ENCODE data around the gene C14orf93.

C14orf93 gene

GRCh38 chr14:23044840-23045239, 34.9 kb upstream of the C14orf93 start:
- no peak for DNase-seq

DNA sequence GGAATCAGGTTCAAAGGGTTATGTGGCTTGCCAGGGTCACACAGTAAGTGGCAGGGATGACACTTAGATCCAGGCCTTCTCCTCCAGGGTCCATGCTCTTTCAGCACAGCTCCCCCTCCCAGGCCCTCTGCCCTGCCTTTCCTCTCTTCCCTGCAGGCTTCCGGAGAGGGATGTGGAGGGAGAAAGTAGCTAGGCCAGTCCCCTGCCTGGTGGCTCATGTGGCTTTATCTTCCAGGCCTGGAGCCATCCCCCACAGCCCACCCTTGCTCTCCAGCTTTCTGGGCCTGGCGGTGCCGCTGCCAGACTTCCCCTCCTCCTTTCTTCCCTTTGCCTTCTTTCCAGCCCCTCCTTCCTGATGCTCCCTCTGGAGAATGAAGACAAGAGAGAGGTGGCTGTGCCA, 33.8 kb upstream of the C14orf93 start:
- DNase-seq: peak; percentile 37

- DNase-seq: no peak
Measured at GRCh38 chr14:23043145-23043544, 33.2 kb upstream of the C14orf93 start.

DNA sequence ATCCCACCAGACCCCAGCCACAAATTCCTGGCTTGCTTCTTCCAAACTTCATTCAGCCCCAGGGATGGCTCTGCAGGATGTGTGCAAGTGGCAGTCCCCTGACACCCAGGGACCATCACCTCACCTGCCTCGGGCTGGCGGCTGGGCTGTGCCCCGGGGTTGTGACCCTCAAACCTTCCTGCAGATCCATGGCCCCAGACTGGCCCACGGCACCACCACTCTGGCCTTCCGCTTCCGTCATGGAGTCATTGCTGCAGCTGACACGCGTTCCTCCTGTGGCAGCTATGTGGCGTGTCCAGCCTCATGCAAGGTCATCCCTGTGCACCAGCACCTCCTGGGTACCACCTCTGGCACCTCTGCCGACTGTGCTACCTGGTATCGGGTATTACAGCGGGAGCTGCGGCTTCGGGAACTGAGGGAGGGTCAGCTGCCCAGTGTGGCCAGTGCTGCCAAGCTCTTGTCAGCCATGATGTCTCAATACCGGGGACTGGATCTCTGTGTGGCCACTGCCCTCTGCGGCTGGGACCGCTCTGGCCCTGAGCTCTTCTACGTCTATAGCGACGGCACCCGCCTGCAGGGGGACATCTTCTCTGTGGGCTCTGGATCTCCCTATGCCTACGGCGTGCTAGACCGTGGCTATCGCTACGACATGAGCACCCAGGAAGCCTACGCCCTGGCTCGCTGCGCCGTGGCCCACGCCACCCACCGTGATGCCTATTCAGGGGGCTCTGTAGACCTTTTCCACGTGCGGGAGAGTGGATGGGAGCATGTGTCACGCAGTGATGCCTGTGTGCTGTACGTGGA, 32.4 kb upstream of the C14orf93 start, which contains the start of gene PSMB11:
PSMB11 (plus strand) TSS at position 51 of the 804 bp plus-strand sequence; CDS start at position 65, 14 bp downstream.
- DNase-seq: no peak

DNA sequence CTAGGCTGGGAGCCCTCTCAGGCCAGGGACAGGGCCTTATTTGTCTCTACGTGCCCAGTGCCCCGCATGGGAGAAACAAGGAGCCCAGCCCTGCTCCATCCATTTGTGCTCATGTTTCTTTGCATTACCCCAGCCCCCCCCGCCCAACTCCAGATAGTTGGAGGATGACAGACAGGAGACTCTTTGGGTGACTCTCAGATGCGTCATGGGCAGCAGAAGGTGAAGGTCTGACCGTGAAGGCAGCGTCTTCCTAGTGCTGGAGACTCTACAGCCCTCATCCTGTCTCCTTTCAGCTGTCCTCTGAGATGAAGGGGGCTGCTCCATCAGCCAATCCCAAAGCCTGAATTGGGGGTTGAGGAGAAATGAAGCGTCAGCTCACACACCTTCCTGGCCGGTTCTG, 31.8 kb upstream of the C14orf93 start:
- DNase-seq: no peak

DNA sequence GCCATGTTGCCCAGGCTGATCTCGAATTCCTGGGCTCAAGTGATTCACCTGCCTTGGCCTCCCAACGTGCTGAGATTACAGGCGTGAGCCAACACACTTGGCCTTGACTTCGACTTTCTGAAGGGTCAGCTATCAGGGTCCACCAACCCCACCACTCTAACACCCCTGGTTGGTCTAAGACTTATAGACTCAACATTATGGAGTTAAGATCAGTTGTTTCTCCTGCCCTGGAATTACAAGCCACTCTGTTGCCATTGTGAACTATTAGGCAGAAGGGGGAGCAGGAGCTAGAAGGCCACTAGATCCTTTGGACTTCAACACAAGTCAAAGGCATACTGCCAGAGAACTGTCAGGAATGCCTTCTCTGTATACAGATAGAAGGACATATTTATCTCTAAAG, 30.2 kb upstream of the C14orf93 start:
- DNase-seq: no peak

- DNase-seq: no peak
Measured at GRCh38 chr14:23035303-23036144, 25.6 kb upstream of the C14orf93 start.

GRCh38 chr14:23034498-23035302, 24.8 kb upstream of the C14orf93 start, which contains the start of gene PSMB5:
Gene PSMB5 (minus strand): TSS chr14:23034900. CDS start chr14:23034881, 19 bp downstream.
- peak; percentile 97 for DNase-seq

- no peak for DNase-seq
Measured at GRCh38 chr14:23033801-23034497, 24.0 kb upstream of the C14orf93 start.

GRCh38 chr14:23033251-23033727, 23.3 kb upstream of the C14orf93 start:
- no peak for DNase-seq

DNA sequence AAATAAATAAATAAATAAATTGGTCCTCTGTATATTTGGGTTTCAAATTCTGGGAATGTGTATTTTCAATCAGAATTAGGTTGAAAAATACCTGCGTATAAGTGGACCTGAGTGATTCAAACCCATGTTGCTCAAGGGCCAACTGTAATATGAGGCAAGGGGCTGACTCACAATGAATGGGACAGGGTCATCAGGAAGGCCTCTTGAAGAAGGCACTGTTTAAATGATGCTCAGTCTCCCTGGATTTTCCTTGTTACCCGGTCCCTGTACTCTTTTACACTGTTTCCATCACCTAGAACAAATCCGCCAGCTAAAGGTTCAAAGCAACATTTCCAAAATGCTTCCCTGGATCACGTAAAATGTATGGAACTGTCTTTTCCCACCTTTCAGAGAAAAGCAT, 21.0 kb upstream of the C14orf93 start:
- no peak for DNase-seq

- DNase-seq: no peak
Measured at GRCh38 chr14:23028799-23029198, 18.9 kb upstream of the C14orf93 start.

GRCh38 chr14:23025151-23025814, 15.3 kb upstream of the C14orf93 start:
- peak; percentile 46 for DNase-seq

GRCh38 chr14:23024612-23025075, 14.7 kb upstream of the C14orf93 start:
- peak; percentile 52 for DNase-seq

DNA sequence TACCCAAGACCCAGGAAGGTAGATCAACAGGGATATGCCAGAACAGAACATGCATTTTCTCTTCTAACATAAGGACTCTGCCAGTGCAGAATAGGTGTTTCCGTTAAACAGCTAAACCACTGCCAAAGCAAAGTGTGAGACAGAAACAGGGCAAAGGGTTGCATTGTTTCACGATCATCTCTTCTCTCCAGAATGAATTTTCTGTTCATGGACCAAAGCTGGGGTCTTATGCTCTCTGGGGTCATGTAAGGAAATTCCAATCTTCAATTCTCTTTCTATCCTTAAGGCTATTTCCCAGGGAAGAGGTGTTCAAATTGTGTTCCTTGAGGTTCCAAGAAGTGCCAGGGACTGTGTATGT, 13.8 kb upstream of the C14orf93 start:
- DNase-seq: no peak

- no peak for DNase-seq
Measured at GRCh38 chr14:23023022-23023794, 13.3 kb upstream of the C14orf93 start.

GRCh38 chr14:23021889-23022442, 12.0 kb upstream of the C14orf93 start:
- no peak for DNase-seq

DNA sequence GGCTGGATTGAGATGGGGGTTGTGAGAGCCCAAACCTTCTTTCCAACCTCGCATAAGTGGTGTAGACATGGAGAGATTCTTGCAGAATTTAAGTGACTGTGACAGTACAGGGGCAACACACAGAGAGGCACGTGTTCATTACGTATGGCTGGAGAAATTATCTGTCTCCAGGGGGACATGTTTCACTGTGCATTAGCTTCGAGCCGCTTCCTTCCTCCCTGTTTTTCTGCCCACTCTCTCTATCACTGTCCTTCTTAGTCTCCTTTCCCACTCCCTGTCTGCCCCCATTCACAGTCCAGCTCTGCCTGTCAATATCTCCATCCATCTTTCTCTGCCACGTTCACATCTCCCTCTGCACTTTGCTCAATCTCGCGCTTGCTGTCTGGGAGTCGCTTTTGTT, 11.5 kb upstream of the C14orf93 start:
- peak; percentile 81 for DNase-seq

- DNase-seq: no peak
Measured at GRCh38 chr14:23020143-23021128, 10.5 kb upstream of the C14orf93 start.

Data from retina (tissue), 1 donor.